RWPE1 (cell line): ENCODE results near the gene DNM3.

ENCODE experiments used
- CTCF ChIA-PET: fragments of 350-600 bp; sonication (Branson Sonifier 250); formaldehyde crosslinking; extraction: SDS; loops from one replicate; lab custom pipeline; 2021; lab: Yijun Ruan, JAX
- POLR2A ChIA-PET: fragments of 400-600 bp; formaldehyde crosslinking; extraction: SDS; loops from one replicate; lab custom pipeline; 2020; ENCODE audit warnings: antibody characterized with exemption; ENCODE audit not compliant: low non-redundant PET; lab: Yijun Ruan, JAX
- DNase-seq: peaks from one replicate; pipeline ENCODE4 v3.0.0; 2012; ENCODE audit warnings: low spot score
- H3K27ac ChIP-seq: fragments of 450-650 bp; 2 replicates; pipeline ENCODE4 v1.5.1; 2017
- CTCF ChIP-seq: fragments of 450-650 bp; conservative IDR thresholded peaks from 2 replicates; pipeline ENCODE4 v1.5.1; 2017; ENCODE audit warnings: low read depth, mild to moderate bottlenecking

Gene DNM3

GRCh38 chr1:171871848-171872247 is 30.6 kb downstream of the DNM3 start:
- CTCF ChIA-PET: interaction anchor here (0.6 to 1.1 kb wide), 2 partner anchors 9 to 18 kb away, joined by 3 to 7 read pairs; no protein-coding TSS in a partner anchor
- POLR2A ChIA-PET: no interaction called here
- H3K27ac ChIP-seq: no peak overlapping the region
- TF ChIP-seq CTCF: no peak
- DNase-seq: no peak

- no peak overlapping the region for H3K27ac ChIP-seq
- ChIA-PET CTCF (interaction anchor here (0.6 to 1.1 kb wide), 2 partner anchors 9 to 18 kb away, joined by 3 to 7 read pairs; no protein-coding TSS in a partner anchor), POLR2A (no interaction called here)
- DNase-seq: no peak
- TF ChIP-seq CTCF: no peak
These were observed 31.1 kb downstream of the DNM3 start for GRCh38 chr1:171872430-171872829.

GRCh38 chr1:171873664-171874063 is 32.4 kb downstream of the DNM3 start:
- DNase-seq: no peak
- no peak overlapping the region for H3K27ac ChIP-seq
- CTCF ChIA-PET: no interaction called here
- POLR2A ChIA-PET: no interaction called here
- no peak for TF ChIP-seq CTCF

- POLR2A ChIA-PET: no interaction called here
- TF ChIP-seq CTCF: no peak
- CTCF ChIA-PET: no interaction called here
- H3K27ac ChIP-seq: no peak overlapping the region
- DNase-seq: no peak
These were observed 36.4 kb downstream of the DNM3 start for GRCh38 chr1:171877701-171878100.

GRCh38 chr1:171879556-171879955 is 38.3 kb downstream of the DNM3 start:
- ChIA-PET CTCF (no interaction called here), POLR2A (no interaction called here)
- no peak for TF ChIP-seq CTCF
- no peak overlapping the region for H3K27ac ChIP-seq
- no peak for DNase-seq

GRCh38 chr1:171881442-171881841 is 40.1 kb downstream of the DNM3 start:
- TF ChIP-seq CTCF: no peak
- H3K27ac ChIP-seq: no peak overlapping the region
- ChIA-PET CTCF (no interaction called here), POLR2A (no interaction called here)
- no peak for DNase-seq
